Activated B cell treated with CpG ODN at 0.5 μM for 24 hours (primary cell): ENCODE measurements around the gene CILP2. TPM values are rescaled to one million over a fixed set of nuclear protein-coding genes. Genes with fewer than 3 reads are reported as not detected.

ENCODE experiments used
- ATAC-seq: fragments of 200-7000 bp; cut with Tn5 transposase; one replicate; pipeline ENCODE4 v1.10.0; 2021; ENCODE audit warnings: low read depth, mild to moderate bottlenecking, moderate library complexity
- CTCF ChIA-PET: fragments of 350-600 bp; sonication (Branson Sonifier 250); formaldehyde crosslinking; loops from one replicate; lab custom pipeline; 2021; ENCODE audit warnings: antibody characterized with exemption; lab: Charles Lee
- POLR2A ChIA-PET: fragments of 350-600 bp; sonication (Branson Sonifier 250); formaldehyde crosslinking; loops from one replicate; lab custom pipeline; 2021; ENCODE audit warnings: antibody characterized with exemption; lab: Charles Lee
- DNase-seq: peaks from one replicate; pipeline ENCODE4 v3.0.0; 2022
- H3K27ac Mint-ChIP-seq: one replicate; pipeline ENCODE4 v1.8.0; 2020; ENCODE audit warnings: mixed read lengths
- H3K27me3 Mint-ChIP-seq: one replicate; pipeline ENCODE4 v1.8.0; 2021; ENCODE audit warnings: mixed read lengths
- H3K36me3 Mint-ChIP-seq: one replicate; pipeline ENCODE4 v1.8.0; 2021; ENCODE audit warnings: low read depth, mixed read lengths
- H3K4me1 Mint-ChIP-seq: one replicate; pipeline ENCODE4 v1.8.0; 2021; ENCODE audit warnings: mixed read lengths
- H3K4me3 Mint-ChIP-seq: one replicate; pipeline ENCODE4 v1.8.0; 2020; ENCODE audit warnings: mild to moderate bottlenecking, mixed read lengths
- H3K9me3 Mint-ChIP-seq: one replicate; pipeline ENCODE4 v1.8.0; 2020; ENCODE audit warnings: mixed read lengths
- intact Hi-C: fragments of 100-400 bp; cut with micrococcal nuclease; formaldehyde crosslinking; loops from one replicate; pipeline ENCODE4 v1.15.1; 2024
- total RNA-seq: library from RNA; stranded (reverse); gene quantifications from 2 replicates; pipeline ENCODE4 v1.2.3, GENCODE V29; 2022
- TF ChIP-seq, protein P1 (sequence below): fragments of 200-600 bp; IDR thresholded peaks from one replicate; pipeline ENCODE4 v1.8.0; 2022; ENCODE audit warnings: antibody characterized with exemption, mild to moderate bottlenecking

Gene CILP2
- total RNA-seq, 1 donor from 2014 or later, result 0.27 TPM

DNA sequence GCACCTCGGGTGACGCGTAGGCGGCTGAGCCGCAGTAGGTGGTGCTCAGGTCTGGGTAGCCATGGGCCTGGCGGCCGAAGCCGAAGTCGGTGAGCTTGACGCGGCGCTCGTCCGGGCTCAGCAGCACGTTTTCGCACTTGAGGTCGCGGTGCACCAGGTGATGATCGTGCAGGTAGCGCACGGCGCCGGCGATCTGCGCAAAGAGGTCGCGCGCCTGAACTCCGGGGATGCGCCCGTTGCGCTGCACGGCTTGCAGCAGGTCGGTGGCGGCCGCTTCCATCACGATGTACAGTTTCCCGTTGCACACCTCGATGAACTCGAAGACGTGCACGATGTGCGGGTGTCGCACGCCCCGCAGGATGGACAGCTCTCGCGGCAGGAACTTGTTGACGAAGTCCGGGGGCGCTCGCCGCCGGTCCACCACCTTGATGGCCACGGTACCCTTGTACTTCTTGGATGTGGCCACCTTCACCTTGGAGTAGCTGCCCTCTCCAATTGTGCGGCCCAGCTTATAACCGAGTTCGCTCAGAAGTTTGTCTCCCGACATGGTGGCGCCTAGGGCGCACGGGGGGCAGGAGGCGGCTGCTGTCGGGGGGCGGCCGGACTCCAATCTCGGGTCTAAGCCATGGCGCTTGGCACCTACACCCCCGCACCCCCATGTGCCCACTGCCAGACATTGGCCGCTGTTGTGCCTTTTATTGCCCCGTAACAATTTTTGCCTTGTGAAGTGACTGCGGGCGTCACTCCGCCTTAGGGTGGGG, 23.0 kb upstream of the CILP2 start, which contains the start of gene TSSK6:
Gene TSSK6 (minus strand): TSS at position 668 of the 761 bp plus-strand sequence. CDS start 121 bp downstream, at position 547.
- Mint-ChIP-seq H3K4me1 (peaks cover 31% of the 10 kb centered on the region), H3K9me3 (no peaks in the 10 kb centered on the region), H3K27me3 (no peaks in the 10 kb centered on the region), H3K27ac (peak within 1 kb of the TSS; percentile 93), H3K4me3 (peak within 1 kb of the TSS; percentile 95), H3K36me3 (peaks cover 17% of the 10 kb centered on the region)
- intact Hi-C loops, result loop anchor here (5.0 kb wide), 2 partner anchors 217 to 1507 kb away; partner anchors contain the start of genes ZNF14 and ZNF430
- ChIA-PET POLR2A (interaction anchor here (0.6 to 2.1 kb wide), 21 partner anchors 10 to 1991 kb away, joined by 3 to 12 read pairs (median 4); partner anchors contain the start of genes ATP13A1, BORCS8, GATAD2A and NR2C2AP), CTCF (interaction anchor here (1.0 to 1.5 kb wide), 2 partner anchors 17 to 109 kb away, joined by 4 to 5 read pairs; partner anchors contain the start of gene GATAD2A)
- TF ChIP-seq, protein P1, sequence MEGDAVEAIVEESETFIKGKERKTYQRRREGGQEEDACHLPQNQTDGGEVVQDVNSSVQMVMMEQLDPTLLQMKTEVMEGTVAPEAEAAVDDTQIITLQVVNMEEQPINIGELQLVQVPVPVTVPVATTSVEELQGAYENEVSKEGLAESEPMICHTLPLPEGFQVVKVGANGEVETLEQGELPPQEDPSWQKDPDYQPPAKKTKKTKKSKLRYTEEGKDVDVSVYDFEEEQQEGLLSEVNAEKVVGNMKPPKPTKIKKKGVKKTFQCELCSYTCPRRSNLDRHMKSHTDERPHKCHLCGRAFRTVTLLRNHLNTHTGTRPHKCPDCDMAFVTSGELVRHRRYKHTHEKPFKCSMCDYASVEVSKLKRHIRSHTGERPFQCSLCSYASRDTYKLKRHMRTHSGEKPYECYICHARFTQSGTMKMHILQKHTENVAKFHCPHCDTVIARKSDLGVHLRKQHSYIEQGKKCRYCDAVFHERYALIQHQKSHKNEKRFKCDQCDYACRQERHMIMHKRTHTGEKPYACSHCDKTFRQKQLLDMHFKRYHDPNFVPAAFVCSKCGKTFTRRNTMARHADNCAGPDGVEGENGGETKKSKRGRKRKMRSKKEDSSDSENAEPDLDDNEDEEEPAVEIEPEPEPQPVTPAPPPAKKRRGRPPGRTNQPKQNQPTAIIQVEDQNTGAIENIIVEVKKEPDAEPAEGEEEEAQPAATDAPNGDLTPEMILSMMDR, result no peak
- DNase-seq, result no peak
- ATAC-seq, result no peak

- H3K4me3 Mint-ChIP-seq, result peak within 1 kb of the TSS; percentile 95
- H3K27ac Mint-ChIP-seq, result peak within 1 kb of the TSS; percentile 93
- H3K27me3 Mint-ChIP-seq, result no peaks in the 10 kb centered on the region
- DNase-seq (peak; percentile 97), ATAC-seq (peak; percentile 90)
- ChIA-PET POLR2A (interaction anchor here (0.5 to 2.1 kb wide), 28 partner anchors 9 to 1990 kb away, joined by 3 to 12 read pairs (median 4); partner anchors contain the start of genes ATP13A1, BORCS8, GATAD2A and NR2C2AP), CTCF (interaction anchor here (1.0 to 1.5 kb wide), 2 partner anchors 17 to 110 kb away, joined by 4 to 5 read pairs; partner anchors contain the start of gene GATAD2A)
- intact Hi-C loops, result loop anchor here (1.0 to 5.0 kb wide), 8 partner anchors 102 to 1506 kb away; partner anchors contain the start of genes BORCS8, GMIP, MAU2 and PBX4
- H3K9me3 Mint-ChIP-seq, result no peaks in the 10 kb centered on the region
- peaks cover 23% of the 10 kb centered on the region for H3K36me3 Mint-ChIP-seq
- H3K4me1 Mint-ChIP-seq, result peaks cover 37% of the 10 kb centered on the region
- TF ChIP-seq, protein P1, result no peak
These were observed 22.2 kb upstream of the CILP2 start, which contains the start of gene NDUFA13 for GRCh38 chr19:19515642-19516519. Gene NDUFA13, plus strand, starts transcription at chr19:19516225. Its CDS starts 14 bp downstream, at chr19:19516239.

DNA sequence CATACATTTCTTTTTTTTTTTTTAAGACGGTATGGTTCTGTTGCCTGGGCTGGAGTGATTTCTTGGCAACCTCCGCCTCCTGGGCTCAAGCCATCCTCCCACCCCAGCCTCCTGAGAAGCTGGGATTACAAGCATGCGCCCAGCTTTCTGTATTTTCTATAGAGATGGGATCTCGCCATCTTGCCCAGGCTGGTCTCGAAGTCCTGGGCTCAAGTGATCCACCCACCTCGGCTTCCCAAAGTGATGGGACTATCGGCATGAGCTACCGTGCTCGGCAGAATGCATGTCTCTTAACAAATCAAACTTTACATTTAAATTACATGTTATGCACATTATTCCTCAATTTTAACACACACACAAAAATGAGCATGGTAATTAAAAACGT, 20.8 kb upstream of the CILP2 start:
- ChIA-PET CTCF (no interaction called here), POLR2A (interaction anchor here (0.6 to 2.0 kb wide), 5 partner anchors 75 to 186 kb away, joined by 3 to 6 read pairs (median 6); partner anchors contain the start of genes ATP13A1 and ZNF101)
- Mint-ChIP-seq H3K27me3 (no peaks in the 10 kb centered on the region), H3K9me3 (no peaks in the 10 kb centered on the region), H3K27ac (no peak overlapping the region), H3K4me3 (peak overlapping the region; percentile 95), H3K4me1 (peaks cover 40% of the 10 kb centered on the region), H3K36me3 (peaks cover 28% of the 10 kb centered on the region)
- no peak for DNase-seq
- no peak for ATAC-seq
- TF ChIP-seq, protein P1, result no peak
- intact Hi-C loops, result loop anchor here (5.0 kb wide), 2 partner anchors 215 to 1505 kb away; partner anchors contain the start of genes ZNF14 and ZNF430

- ATAC-seq (no peak), DNase-seq (no peak)
- intact Hi-C loops, result no loop called here
- Mint-ChIP-seq H3K4me1 (peaks cover 53% of the 10 kb centered on the region), H3K27ac (peak overlapping the region; percentile 37), H3K27me3 (no peaks in the 10 kb centered on the region), H3K4me3 (no peak overlapping the region), H3K9me3 (no peaks in the 10 kb centered on the region), H3K36me3 (peaks cover 34% of the 10 kb centered on the region)
- CTCF ChIA-PET, result no interaction called here
- TF ChIP-seq, protein P1, result no peak
- POLR2A ChIA-PET, result interaction anchor here (1.1 kb wide), 1 partner anchor 7 kb away, joined by 5 read pairs; no protein-coding TSS in a partner anchor
These were observed 17.1 kb upstream of the CILP2 start for GRCh38 chr19:19520989-19521388.
